GM18870 (cell line): ENCODE measurements around the gene TPX2.

Source experiments
- ATAC-seq: cut with Tn5 transposase; IDR thresholded peaks from one replicate; pipeline ENCODE4 v1.9.1; 2021; ENCODE audit warnings: moderate library complexity; ENCODE audit not compliant: unreplicated experiment

Gene TPX2

GRCh38 chr20:31758991-31759390 lies 19.9 kb downstream of the TPX2 start:
- ATAC-seq, result no peak

- ATAC-seq, result no peak
Measured at GRCh38 chr20:31759836-31760518, 20.9 kb downstream of the TPX2 start.

DNA sequence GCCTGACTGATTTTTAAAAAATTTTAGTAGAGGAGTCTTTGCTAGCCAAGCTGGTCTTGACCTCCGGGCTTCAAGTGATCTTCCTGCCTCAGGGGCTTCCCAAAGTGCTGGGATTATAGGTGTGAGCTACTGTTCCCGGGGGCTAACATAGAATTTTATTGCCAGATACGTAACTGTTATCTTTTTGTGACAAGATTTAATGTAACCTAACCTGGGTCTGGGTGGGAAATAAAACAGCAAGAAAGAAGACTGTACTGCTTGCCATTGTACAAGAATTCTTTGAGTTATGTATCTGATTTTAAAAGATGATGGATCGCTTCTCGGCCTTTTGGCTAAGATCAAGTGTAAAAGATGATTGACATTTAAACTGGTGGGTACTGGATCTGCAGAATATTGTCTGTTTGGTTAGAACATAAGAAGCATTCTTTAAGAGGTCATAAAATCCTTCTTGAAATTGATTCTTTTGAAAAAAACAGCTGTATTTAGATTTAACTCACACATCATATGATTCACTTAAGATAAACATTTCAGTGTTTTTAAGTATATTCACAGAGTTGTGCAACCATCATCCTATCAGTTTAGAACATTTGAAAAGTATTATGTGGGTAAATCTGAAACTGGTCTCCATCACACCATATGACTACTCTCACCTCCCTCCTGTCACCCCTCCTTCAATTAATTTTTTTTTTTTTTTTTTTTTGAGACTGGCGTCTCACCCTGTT lies 21.6 kb downstream of the TPX2 start:
- no peak for ATAC-seq

GRCh38 chr20:31764641-31765305 lies 25.7 kb downstream of the TPX2 start:
- no peak for ATAC-seq

DNA sequence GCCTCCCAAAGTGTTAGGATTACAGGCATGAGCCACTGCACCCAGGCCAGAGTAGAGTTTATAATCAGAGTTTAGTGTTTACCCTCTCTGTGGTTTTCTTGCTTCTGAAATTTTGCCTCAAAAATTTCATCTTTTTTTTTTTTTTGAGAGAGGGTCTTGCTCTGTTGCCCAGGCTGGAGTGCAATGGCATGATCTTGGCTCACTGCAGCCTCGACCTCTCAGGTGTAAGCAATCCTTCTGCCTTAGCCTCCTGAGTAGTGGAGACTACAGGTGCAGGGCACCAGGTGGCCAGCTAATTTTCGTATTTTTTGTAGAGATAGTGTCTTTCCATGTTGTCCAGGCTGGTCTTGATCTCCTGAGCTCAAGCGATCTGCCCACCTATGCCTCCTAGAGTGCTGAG lies 28.7 kb downstream of the TPX2 start:
- ATAC-seq, result no peak

GRCh38 chr20:31769681-31770080 lies 30.6 kb downstream of the TPX2 start:
- no peak for ATAC-seq

DNA sequence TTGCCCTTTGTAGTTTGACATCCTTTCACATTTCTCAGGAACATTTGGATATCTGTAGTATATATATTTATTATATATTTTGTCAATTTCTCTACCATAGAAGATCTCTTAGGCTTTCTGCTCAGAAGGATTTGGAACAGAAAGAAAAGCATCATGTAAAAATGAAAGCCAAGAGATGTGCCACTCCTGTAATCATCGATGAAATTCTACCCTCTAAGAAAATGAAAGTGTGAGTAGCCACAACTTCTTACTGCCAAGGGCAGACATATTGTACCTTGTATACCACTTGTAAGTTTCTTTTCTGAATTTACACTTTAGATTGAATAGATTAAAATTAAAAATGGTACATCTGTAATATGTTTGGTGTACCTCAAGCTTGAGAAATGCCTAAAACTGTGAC lies 31.2 kb downstream of the TPX2 start:
- no peak for ATAC-seq

- ATAC-seq, result no peak
Measured at GRCh38 chr20:31774408-31774807, 35.3 kb downstream of the TPX2 start.

- ATAC-seq, result no peak
Measured at GRCh38 chr20:31780839-31781238, 41.7 kb downstream of the TPX2 start.

DNA sequence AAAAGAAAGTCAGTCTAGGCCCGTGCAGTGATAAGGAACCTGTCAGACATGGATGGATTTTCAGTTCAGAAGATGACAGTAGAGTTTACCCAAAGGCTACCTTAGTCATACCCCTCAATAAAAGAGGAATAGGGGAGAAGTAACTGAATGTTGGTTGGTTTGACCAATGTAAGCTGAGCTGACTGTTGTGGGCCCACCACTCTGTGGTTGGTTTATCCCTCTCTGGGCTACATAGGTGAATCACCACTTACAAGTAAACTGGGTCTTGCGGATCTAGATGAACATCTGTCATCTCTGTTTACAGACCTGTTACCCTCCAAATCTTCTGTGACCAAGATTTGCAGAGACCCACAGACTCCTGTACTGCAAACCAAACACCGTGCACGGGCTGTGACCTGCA lies 42.9 kb downstream of the TPX2 start:
- ATAC-seq, result no peak

GRCh38 chr20:31784354-31785044 lies 45.4 kb downstream of the TPX2 start:
- no peak for ATAC-seq

GRCh38 chr20:31785089-31785488 lies 46.0 kb downstream of the TPX2 start:
- no peak for ATAC-seq

DNA sequence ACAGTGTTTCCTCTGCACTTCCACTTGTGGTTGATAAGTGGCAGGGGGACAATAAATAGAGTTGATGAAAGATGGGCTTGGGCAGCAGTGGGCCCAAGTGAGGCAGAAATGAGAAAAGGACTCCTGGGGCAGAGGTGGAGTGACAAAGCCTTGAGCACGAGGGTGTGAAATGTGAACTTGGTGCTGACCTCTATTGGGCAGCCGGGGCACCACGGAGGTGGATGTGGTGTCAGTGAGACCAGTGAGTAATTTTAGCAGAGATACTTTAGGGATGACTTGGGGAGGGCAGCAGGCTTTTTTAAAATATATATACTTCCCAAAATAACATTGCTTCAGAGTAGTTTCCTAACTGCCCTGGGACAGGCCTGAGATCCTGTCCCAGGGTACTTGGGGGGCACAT lies 49.5 kb downstream of the TPX2 start:
- no peak for ATAC-seq

DNA sequence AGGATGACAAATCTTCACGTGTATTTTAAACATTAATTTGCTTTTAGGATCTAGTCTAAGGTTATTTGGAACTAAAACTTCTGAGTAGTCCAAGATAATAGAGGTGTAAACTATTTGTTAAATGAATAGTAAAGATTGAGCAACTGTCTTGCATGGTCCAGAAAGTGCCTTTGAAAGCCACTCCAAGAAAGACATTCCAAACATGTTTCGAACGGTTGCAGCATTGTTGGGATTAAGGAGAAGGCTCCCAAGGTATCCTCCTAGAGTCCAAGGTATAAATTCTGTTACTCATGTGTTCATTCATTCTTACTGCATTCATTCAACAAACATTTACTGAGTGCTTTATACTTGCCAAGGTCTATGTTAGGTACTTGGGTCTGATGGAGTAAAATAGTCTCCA lies 51.3 kb downstream of the TPX2 start:
- no peak for ATAC-seq

- ATAC-seq, result no peak
Measured at GRCh38 chr20:31797364-31797763, 58.3 kb downstream of the TPX2 start.

- ATAC-seq, result no peak
Measured at GRCh38 chr20:31801508-31801907, 62.4 kb downstream of the TPX2 start.

DNA sequence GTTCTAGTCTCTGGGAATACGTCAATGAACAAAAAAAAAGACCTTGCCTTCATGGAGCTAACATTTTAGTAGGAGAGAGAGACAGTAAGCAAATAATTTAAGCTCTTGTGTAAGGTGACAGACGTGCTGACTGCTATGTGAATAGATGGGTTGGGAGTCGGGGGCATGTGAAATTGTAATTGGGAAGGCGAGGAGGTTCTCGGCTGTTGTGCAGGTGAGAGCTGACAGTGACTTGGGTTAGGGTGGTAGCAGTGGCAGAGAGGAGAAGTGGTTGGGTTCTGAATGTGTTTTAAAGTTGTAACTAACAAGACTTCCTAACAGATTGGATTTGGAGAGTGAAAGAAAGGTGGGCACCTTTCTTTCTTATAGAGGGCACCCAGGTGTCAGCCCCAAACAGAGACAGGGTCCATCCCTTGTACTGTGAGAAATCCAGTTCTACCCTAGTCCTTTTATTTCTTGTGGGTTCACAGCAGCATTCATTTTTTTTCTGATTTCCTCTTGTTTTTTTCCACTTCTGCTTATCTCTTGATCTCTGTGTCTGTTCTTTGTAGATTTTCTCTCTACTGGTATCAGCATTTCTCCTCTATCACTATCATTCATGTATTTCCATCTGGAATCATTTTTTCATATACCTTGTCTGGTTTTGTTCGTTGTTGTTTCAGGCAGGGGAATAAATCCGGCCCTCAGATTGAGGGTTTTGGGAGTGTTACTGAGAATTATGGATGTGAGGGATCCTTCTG lies 64.6 kb downstream of the TPX2 start:
- no peak for ATAC-seq

GRCh38 chr20:31806564-31807355 lies 67.7 kb downstream of the TPX2 start:
- no peak for ATAC-seq

DNA sequence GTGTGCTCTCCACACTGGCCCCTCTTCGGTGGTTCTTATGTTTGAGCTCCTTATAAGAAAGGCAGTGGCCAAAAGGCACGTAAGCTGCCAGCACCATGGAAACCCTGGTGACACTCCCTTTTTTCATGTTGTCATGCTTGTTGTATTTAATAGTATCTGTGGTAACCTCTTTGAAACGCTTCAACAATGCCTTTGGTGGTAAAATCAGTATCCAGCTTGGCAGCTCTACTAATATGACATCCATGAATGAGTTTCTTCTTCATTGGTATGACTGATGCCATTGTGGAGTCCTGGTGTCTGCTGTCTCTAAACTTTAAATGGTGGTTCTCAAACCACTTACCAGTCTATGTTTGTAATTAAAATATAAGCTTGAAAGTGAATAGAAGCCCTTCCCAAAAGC lies 69.4 kb downstream of the TPX2 start:
- no peak for ATAC-seq

- no peak for ATAC-seq
Measured at GRCh38 chr20:31809661-31810060, 70.6 kb downstream of the TPX2 start.
